Right lobe of liver (tissue), 6 donors: ENCODE results near the gene DPP10. TPM values are rescaled to one million over a fixed set of nuclear protein-coding genes. Genes with fewer than 3 reads are reported as not detected.

Source experiments
- ATAC-seq, 4 donors: fragments of 200-7000 bp; cut with Tn5 transposase; one replicate each; pipeline ENCODE4 v1.9.1; 2020; ENCODE audit warnings: mild to moderate bottlenecking in 4 of 4, moderate library complexity in 4 of 4
- DNase-seq, 3 donors: peaks; one replicate each; pipeline ENCODE4 v3.0.0-alpha.2; 2020
- H3K27ac ChIP-seq, 3 donors: fragments of 200-600 bp; one replicate each; pipeline ENCODE4 v1.8.0; 2022
- H3K27me3 ChIP-seq, 2 donors: fragments of 200-600 bp; one replicate each; pipeline ENCODE4 v1.8.0; 2022
- H3K36me3 ChIP-seq, 4 donors: fragments of 200-600 bp; sonication (generic) in 1 of 4; one replicate each; pipeline versions ENCODE4 v1.5.1 to v1.8.0; 2017 to 2022; ENCODE audit warnings: control low read depth in 1 of 4
- H3K4me1 ChIP-seq, 4 donors: fragments of 200-600 bp; sonication (generic) in 1 of 4; one replicate each; pipeline versions ENCODE4 v1.5.1 to v1.8.0; 2017 to 2022; ENCODE audit warnings: control low read depth in 1 of 4
- H3K4me3 ChIP-seq, 3 donors: fragments of 200-600 bp; one replicate each; pipeline ENCODE4 v1.8.0; 2022
- H3K9me3 ChIP-seq, 4 donors: fragments of 200-600 bp; sonication (generic) in 1 of 4; one replicate each; pipeline versions ENCODE4 v1.5.1 to v1.8.0; 2017 to 2022; ENCODE audit warnings: control low read depth in 1 of 4
- POLR2A ChIP-seq: fragments of 450-650 bp; IDR thresholded peaks from one replicate; pipeline ENCODE4 v1.6.1; 2017; ENCODE audit warnings: antibody characterized with exemption, mild to moderate bottlenecking
- WGBS: methylation state at CpG from one replicate; pipeline ENCODE4 v1.1.6; 2018; ENCODE audit warnings: low coverage, low lambda C conversion rate; ENCODE audit not compliant: insufficient coverage; ENCODE audit errors: missing lambda C conversion rate; 5-methylcytosine and 5-hydroxymethylcytosine counted together
- intact Hi-C, 2 donors: fragments of 100-400 bp; cut with DNase I; formaldehyde crosslinking; loops; one replicate each; pipeline versions ENCODE4 v1.11.2 to v1.14.1; 2022
- total RNA-seq, 6 experiments: library from RNA; depleted of rRNA in 2 of 6; stranded (reverse); fragments of >200 nt in 2 of 6; fragmentation: NEBNext Ultra II Directional in 3 of 6; extraction: Animal tissue kit (Norgen Biotek cat#: 25700) in 3 of 6; gene quantifications; one replicate each; pipeline versions ENCODE4 v1.1.0 to v1.2.4, GENCODE V29; 2016 to 2023
- TF ChIP-seq, protein P1 (sequence below), 4 donors: fragments of 200-600 bp in 3 of 4; fragments of 450-650 bp in 1 of 4; IDR thresholded peaks; one replicate each; pipeline versions ENCODE4 v1.5.1 to v1.8.0; 2016 to 2022; ENCODE audit warnings: antibody characterized with exemption in 4 of 4, mild to moderate bottlenecking in 2 of 4
- donor health status: DM: no; HTN: yes; CAD: no.
- donor health status: DM: no; HTN: no; CAD: no.
- donor health status: DM: no; HTN: no; CAD: no.
- donor health status: DM: no; HTN: yes; CAD: no.
- donor health status: DM: no; HTN: yes; CAD: no.

The DPP10 gene
- total RNA-seq, 6 experiments from 2014 or later, result 0.09 to 0.19 (median 0.15) TPM; not detected in 2

DNA sequence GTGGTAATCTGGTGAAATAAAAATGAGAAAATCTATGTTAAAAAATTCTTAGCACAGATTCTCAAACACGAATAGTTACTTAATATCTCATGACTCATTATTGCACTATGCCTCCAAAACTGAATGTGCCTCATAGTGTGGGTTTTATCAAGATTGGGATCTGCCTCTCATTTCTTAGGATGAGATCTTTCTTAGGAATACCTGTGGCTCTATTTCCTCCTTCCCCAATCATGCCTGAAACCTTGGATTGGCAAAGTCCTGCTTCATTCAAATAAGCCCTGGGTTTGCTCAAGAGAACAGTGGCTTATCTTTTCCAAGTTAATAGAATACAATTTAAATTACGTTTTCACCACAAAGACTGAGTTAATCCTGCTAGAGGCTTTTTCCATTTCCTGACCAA is 100.3 kb downstream of the DPP10 start:
- Histone ChIP-seq H3K4me1 (peaks cover 0 to 2% (median 0%) of the 10 kb centered on the region in 4 donors), H3K9me3 (no peaks in the 10 kb centered on the region), H3K27me3 (no peaks in the 10 kb centered on the region), H3K36me3 (no peaks in the 10 kb centered on the region), H3K4me3 (no peak overlapping the region), H3K27ac (peak overlapping the region in 1 of 3 donors; percentile 13)
- intact Hi-C loops, result no loop called here
- DNase-seq (no peak), ATAC-seq (no peak)
- WGBS, result 0% methylated on average over 2 of the region's 2 CpGs
- TF ChIP-seq, protein P1, sequence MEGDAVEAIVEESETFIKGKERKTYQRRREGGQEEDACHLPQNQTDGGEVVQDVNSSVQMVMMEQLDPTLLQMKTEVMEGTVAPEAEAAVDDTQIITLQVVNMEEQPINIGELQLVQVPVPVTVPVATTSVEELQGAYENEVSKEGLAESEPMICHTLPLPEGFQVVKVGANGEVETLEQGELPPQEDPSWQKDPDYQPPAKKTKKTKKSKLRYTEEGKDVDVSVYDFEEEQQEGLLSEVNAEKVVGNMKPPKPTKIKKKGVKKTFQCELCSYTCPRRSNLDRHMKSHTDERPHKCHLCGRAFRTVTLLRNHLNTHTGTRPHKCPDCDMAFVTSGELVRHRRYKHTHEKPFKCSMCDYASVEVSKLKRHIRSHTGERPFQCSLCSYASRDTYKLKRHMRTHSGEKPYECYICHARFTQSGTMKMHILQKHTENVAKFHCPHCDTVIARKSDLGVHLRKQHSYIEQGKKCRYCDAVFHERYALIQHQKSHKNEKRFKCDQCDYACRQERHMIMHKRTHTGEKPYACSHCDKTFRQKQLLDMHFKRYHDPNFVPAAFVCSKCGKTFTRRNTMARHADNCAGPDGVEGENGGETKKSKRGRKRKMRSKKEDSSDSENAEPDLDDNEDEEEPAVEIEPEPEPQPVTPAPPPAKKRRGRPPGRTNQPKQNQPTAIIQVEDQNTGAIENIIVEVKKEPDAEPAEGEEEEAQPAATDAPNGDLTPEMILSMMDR (IDR thresholded peaks at IDR 0.05), result no peak
- no peak for TF ChIP-seq POLR2A

DNA sequence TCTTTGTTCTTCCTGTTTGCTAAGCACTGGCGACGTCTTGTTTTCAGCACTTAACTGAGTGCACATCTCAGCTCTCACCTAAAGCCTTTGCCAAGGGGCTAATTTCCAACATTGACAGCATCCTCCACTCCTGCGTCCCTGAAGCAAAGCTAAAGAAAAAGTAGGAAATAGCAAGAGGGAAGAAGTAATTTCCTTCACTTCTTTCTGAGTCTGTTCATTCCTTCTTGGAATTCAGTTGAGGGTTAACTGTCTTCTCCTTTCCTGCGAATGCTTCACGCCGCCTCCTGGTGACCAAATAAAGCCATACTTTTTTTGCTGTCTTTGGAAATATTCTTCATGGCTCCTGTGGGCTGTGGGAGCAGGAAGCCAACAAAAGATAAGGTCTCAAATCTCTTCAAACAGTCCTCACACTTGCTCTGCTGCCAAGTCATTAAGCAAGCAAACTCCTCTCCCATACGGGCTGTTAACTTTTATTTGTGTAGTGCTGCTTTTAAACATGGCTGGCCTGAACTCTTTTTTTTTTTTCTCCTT is 100.9 kb downstream of the DPP10 start:
- intact Hi-C loops, result no loop called here
- peak in 1 of 3 donors; percentile 21 for DNase-seq
- 6% methylated on average over 7 of the region's 7 CpGs for WGBS
- Histone ChIP-seq H3K36me3 (no peaks in the 10 kb centered on the region), H3K4me1 (peaks cover 0 to 2% (median 0%) of the 10 kb centered on the region in 4 donors), H3K27me3 (no peaks in the 10 kb centered on the region), H3K4me3 (no peak overlapping the region), H3K9me3 (no peaks in the 10 kb centered on the region), H3K27ac (peak overlapping the region in 1 of 3 donors; percentile 13)
- TF ChIP-seq, protein P1 (IDR thresholded peaks at IDR 0.05), result peak; percentile 11 to 33 (median 28)
- TF ChIP-seq POLR2A, result no peak
- ATAC-seq, result peak; percentile 72 to 93 (median 86)

GRCh38 chr2:114545052-114545451 is 102.6 kb downstream of the DPP10 start:
- WGBS, result 96% methylated on average over 2 of the region's 2 CpGs
- no peaks in the 10 kb centered on the region for H3K27me3 ChIP-seq
- ATAC-seq, result no peak
- H3K36me3 ChIP-seq, result no peaks in the 10 kb centered on the region
- H3K27ac ChIP-seq, result no peak overlapping the region
- H3K4me1 ChIP-seq, result peaks cover 0 to 2% (median 0%) of the 10 kb centered on the region in 4 donors
- intact Hi-C loops, result no loop called here
- H3K9me3 ChIP-seq, result no peaks in the 10 kb centered on the region
- H3K4me3 ChIP-seq, result no peak overlapping the region
- no peak for DNase-seq
- TF ChIP-seq POLR2A, result no peak
- TF ChIP-seq, protein P1 (IDR thresholded peaks at IDR 0.05), result no peak

DNA sequence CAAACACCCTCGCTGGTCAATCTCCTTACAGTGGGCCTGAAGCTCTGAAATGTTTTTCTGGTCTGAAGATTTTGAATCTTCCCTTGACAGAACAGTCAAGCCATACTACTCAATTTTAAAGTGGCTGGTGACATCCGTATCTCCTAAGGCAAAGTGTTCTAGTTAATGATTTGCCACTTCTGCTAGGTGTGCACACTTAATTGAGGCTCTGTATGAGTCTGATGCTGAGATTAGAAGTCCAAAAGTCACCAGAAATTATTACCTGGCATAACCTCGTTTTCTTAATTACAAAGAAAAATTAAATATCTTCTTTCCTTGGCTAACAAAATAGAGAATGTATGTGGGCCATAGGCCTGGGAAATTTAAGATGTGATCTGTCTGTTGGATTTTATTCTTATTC is 104.1 kb downstream of the DPP10 start:
- Histone ChIP-seq H3K9me3 (no peaks in the 10 kb centered on the region), H3K4me1 (peaks cover 0 to 2% (median 0%) of the 10 kb centered on the region in 4 donors), H3K27me3 (no peaks in the 10 kb centered on the region), H3K27ac (no peak overlapping the region), H3K4me3 (no peak overlapping the region), H3K36me3 (no peaks in the 10 kb centered on the region)
- intact Hi-C loops, result no loop called here
- TF ChIP-seq, protein P1 (IDR thresholded peaks at IDR 0.05), result no peak
- TF ChIP-seq POLR2A, result no peak
- ATAC-seq, result no peak
- 46% methylated on average over 3 of the region's 3 CpGs for WGBS
- no peak for DNase-seq
